Aorta (tissue), 5 donors: Measurements from ENCODE around the gene MUL1. TPM values are rescaled to one million over a fixed set of nuclear protein-coding genes. Genes with fewer than 3 reads are reported as not detected.

Experiments
- ATAC-seq: fragments of 200-7000 bp; cut with Tn5 transposase; one replicate; pipeline ENCODE4 v1.9.1; 2022; ENCODE audit warnings: moderate library complexity; ENCODE audit not compliant: low FRiP score
- DNase-seq, 2 donors: peaks; one replicate each; pipeline ENCODE4 v3.0.0-alpha.2; 2020
- H3K27ac ChIP-seq, 2 donors: one replicate each; pipeline ENCODE4 v1.5.1; 2013; ENCODE audit warnings: low read length in 2 of 2, mild to moderate bottlenecking in 2 of 2, moderate library complexity in 2 of 2, control low read depth in 1 of 2, inconsistent platforms in 1 of 2, low read depth in 1 of 2
- H3K27me3 ChIP-seq, 2 donors: one replicate each; pipeline ENCODE4 v1.6.1; 2013; ENCODE audit warnings: control low read depth in 1 of 2, low read length in 1 of 2, mild to moderate bottlenecking in 1 of 2, moderate library complexity in 1 of 2; ENCODE audit not compliant: insufficient read depth in 2 of 2, control insufficient read depth in 1 of 2
- H3K36me3 ChIP-seq, 2 donors: one replicate each; pipeline ENCODE4 v1.6.1; 2013; ENCODE audit warnings: control low read depth in 1 of 2, low read length in 1 of 2, mild to moderate bottlenecking in 1 of 2; ENCODE audit not compliant: insufficient read depth in 2 of 2, control insufficient read depth in 1 of 2
- H3K4me1 ChIP-seq, 2 donors: one replicate each; pipeline ENCODE4 v1.6.1; 2013; ENCODE audit warnings: low read length in 2 of 2, control low read depth in 1 of 2, mild to moderate bottlenecking in 1 of 2, moderate library complexity in 1 of 2; ENCODE audit not compliant: insufficient read depth in 2 of 2, control insufficient read depth in 1 of 2
- H3K4me3 ChIP-seq, 2 donors: one replicate each; pipeline ENCODE4 v1.5.1; 2013; ENCODE audit warnings: low read length in 2 of 2, control low read depth in 1 of 2, mild to moderate bottlenecking in 1 of 2
- H3K9me3 ChIP-seq: one replicate; pipeline ENCODE4 v1.6.1; 2013; ENCODE audit warnings: mild to moderate bottlenecking, low read length; ENCODE audit not compliant: control insufficient read depth
- WGBS, 2 donors: extraction: QIAGEN DNeasy Blood & Tissue Kit; methylation state at CpG; one replicate each; pipeline ENCODE4 v1.1.7; 2013; 5-methylcytosine and 5-hydroxymethylcytosine counted together
- intact Hi-C, 2 donors: fragments of 100-400 bp; cut with DNase I; formaldehyde crosslinking; loops; one replicate each; pipeline versions ENCODE4 v1.14.2 to v1.15.0; 2022
- long read RNA-seq, 2 donors: library from polyadenylated mRNA; unstranded; transcript quantifications; one replicate each; pipeline ENCODE4 v2.0.0, GENCODE V29; 2020 to 2021
- polyA plus RNA-seq, 2 donors: library from polyadenylated mRNA; stranded (reverse); fragments of 200-250 nt; gene quantifications; one replicate each; pipeline ENCODE4 v1.2.3, GENCODE V29; 2013
- total RNA-seq, 2 donors: library from RNA; stranded (reverse); fragmentation: NEBNext Ultra II Directional; extraction: Animal tissue kit (Norgen Biotek cat#: 25700); gene quantifications; one replicate each; pipeline ENCODE4 v1.2.1, GENCODE V29; 2021
- donor health status: healthy with polysubstance abuse.
- donor health status: Bipolar disorder and iron deficiency.
- donor health status: DM: no; HTN: no; CAD: no.
- donor health status: DM: no; HTN: no; CAD: no.
- donor health status: DM: yes; HTN: yes; CAD: no.

MUL1 gene, protein sequence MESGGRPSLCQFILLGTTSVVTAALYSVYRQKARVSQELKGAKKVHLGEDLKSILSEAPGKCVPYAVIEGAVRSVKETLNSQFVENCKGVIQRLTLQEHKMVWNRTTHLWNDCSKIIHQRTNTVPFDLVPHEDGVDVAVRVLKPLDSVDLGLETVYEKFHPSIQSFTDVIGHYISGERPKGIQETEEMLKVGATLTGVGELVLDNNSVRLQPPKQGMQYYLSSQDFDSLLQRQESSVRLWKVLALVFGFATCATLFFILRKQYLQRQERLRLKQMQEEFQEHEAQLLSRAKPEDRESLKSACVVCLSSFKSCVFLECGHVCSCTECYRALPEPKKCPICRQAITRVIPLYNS
- total RNA-seq, result 10 to 100 TPM; 16.8 to 18.6 TPM
- 1 to 10 TPM; 5.5 to 9.6 TPM for polyA plus RNA-seq
- long read RNA-seq, donor 1, transcript MUL1-201 (4 exons, 2,438 nt), result major isoform, 137 of 152 reads
- long read RNA-seq, donor 1, partial matches to known transcripts, result 6 of 152 reads
- long read RNA-seq, donor 1, other reads (novel, unspliced or antisense), result 9 of 152 reads
- long read RNA-seq, donor 2, transcript MUL1-201 (4 exons, 2,438 nt), result major isoform, 27 of 28 reads
- long read RNA-seq, donor 2, partial matches to known transcripts, result 1 of 28 reads
- long read RNA-seq, donor 2, other reads (novel, unspliced or antisense), result 0 of 28 reads

DNA sequence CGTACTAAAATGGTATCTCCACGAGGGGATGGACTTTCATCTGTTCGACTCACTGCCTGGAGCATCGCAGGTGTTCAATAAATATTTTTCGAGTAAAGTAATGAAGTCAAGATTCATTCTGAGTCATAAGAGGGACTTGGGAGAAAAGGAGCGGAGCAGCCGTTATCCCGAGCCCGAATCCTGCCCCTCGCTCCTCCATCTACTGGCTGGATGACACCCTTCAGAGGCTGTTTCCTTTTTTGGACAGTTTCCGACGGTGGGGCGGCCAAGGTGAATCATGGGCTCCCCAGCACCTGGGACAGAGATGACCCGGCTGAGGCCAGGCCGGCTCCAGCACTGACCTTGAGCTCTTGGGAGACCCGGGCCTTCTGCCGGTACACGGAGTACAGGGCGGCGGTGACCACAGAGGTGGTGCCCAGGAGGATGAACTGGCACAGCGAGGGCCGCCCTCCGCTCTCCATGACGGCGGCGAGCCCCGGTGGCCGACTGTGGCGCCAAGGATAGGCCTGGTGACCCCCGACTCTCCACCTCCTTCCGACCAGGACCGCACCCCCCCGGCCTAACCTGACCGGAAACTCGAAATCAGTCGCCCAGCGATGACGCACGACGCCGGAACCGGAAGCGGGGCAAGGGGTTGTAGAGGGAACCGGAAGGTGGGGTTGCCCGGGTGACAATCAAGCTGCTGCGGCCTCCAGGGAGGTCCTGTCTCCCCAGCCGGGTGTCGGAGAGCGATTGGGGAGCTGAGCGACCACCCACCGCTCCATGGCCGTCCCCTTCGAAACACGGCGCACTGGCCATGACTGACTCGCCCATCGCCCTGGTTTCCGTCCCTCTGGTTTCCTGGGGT lies at the start of gene MUL1:
Gene MUL1, minus strand, starts transcription at position 588 of the 847 bp plus-strand sequence. Its CDS starts 127 bp downstream, at position 461.
- DNase-seq (peak; percentile 97 to 99), ATAC-seq (peak; percentile 96)
- H3K27me3 ChIP-seq, result peaks cover 0 to 2% of the 10 kb centered on the region in 2 donors
- H3K4me1 ChIP-seq, result peaks cover 0 to 2% of the 10 kb centered on the region in 2 donors
- WGBS, 2 donors, result 1% methylated on average over 57 to 58 of the region's 58 CpGs
- peak within 1 kb of the TSS in 1 of 2 donors; percentile 18 for H3K27ac ChIP-seq
- H3K4me3 ChIP-seq, result peak within 1 kb of the TSS; percentile 81 to 90
- intact Hi-C loops, result no loop called here
- no peaks in the 10 kb centered on the region for H3K36me3 ChIP-seq
- H3K9me3 ChIP-seq, result no peaks in the 10 kb centered on the region

DNA sequence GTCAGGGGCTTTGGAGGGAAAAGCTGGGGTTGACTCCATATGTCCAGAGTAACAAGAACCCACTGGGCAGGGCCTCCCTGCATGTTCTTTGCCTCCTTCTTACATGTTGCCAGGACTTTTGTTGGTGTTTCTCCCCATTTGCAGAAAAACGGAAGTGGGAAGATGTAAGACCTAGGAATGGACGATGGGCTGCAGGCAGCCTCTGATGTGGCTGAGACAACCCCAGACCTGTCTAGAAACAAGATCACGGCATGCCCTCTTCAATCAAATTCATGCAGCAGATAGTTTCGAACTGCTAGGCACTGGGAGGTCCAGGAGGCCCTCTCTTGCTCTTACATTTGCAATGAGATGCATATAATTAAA lies 47.8 kb upstream of the MUL1 start:
- ATAC-seq, result no peak
- 75 to 77% methylated on average over 4 of the region's 4 CpGs for WGBS, 2 donors
- no peak overlapping the region for H3K4me3 ChIP-seq

DNA sequence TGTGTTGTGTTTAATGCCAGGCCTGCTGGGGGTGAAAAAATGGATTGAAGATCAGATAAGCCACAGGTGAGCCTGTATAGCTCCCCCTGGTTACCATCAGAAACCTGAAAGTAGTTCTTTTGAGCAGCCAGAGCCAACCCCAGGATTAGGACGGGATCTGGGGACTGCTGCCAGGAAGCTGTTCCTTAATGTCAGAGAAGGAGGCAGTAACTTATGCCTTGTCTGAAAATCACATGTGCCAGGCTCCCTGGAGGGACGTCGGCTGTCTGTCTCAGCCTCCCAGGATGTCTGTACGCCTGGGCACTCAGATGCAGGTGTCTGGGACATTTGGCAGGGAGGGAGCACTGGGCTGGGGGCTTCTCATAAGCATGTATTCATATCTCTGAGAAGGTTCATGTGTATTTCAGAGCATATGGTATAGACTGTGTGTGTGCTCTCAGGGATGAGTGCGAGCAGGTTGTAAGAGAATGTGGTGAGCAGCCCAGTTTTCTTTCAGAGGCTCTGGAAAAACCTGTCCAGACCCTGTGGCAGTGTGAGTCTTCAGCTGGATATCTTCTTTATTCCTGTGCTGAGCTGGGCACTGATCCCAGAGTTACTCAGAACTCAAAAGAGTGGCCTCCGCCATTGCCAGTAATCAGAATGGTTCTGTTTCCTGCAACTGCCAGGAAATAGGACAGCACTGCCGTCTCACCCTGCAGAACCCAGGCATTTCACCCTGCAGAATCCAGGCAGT lies 47.2 kb upstream of the MUL1 start:
- no peaks in the 10 kb centered on the region for H3K27me3 ChIP-seq
- no peak for ATAC-seq

More for the DNA sequence above, 47.8 kb upstream of the MUL1 start:
- no peaks in the 10 kb centered on the region for H3K9me3 ChIP-seq
- peak in 1 of 2 donors; percentile 25 for DNase-seq
- H3K27ac ChIP-seq, result no peak overlapping the region
- no peaks in the 10 kb centered on the region for H3K27me3 ChIP-seq
- no peaks in the 10 kb centered on the region for H3K4me1 ChIP-seq
- no peaks in the 10 kb centered on the region for H3K36me3 ChIP-seq
- intact Hi-C loops, result no loop called here

DNA sequence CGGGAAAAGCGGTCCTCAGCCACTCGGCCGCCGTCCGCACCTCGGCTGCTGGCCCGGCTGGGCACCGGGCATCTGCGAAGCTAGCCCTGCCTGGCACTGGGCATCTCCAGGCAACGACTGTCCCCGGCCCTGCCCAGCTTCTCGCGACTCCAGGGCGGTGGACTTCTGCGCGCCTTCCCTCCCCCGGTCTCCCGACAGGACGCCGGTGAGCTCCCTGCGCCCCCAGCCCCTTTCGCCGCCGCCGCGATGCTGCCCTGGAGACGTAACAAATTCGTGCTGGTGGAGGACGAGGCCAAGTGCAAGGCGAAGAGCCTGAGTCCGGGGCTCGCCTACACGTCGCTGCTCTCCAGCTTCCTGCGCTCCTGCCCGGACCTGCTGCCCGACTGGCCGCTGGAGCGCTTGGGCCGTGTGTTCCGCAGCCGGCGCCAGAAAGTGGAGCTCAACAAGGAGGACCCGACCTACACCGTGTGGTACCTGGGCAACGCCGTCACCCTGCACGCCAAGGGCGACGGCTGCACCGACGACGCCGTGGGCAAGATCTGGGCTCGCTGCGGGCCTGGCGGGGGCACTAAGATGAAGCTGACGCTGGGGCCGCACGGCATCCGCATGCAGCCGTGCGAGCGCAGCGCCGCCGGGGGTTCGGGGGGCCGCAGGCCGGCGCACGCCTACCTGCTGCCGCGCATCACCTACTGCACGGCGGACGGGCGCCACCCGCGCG lies 44.9 kb upstream of the MUL1 start:
- ATAC-seq (peak; percentile 16), DNase-seq (no peak)
- Histone ChIP-seq H3K9me3 (no peaks in the 10 kb centered on the region), H3K4me3 (no peak overlapping the region), H3K27ac (no peak overlapping the region), H3K4me1 (no peaks in the 10 kb centered on the region), H3K27me3 (no peaks in the 10 kb centered on the region), H3K36me3 (no peaks in the 10 kb centered on the region)
- intact Hi-C loops, result no loop called here
- WGBS, 2 donors, result 1% methylated on average over 82 of the region's 82 CpGs

More for the DNA sequence above, 47.2 kb upstream of the MUL1 start:
- DNase-seq, result no peak
- intact Hi-C loops, result no loop called here
- 34 to 37% methylated on average over 7 of the region's 7 CpGs for WGBS, 2 donors
- no peak overlapping the region for H3K4me3 ChIP-seq
- no peaks in the 10 kb centered on the region for H3K36me3 ChIP-seq
- no peaks in the 10 kb centered on the region for H3K9me3 ChIP-seq
- H3K27ac ChIP-seq, result no peak overlapping the region
- no peaks in the 10 kb centered on the region for H3K4me1 ChIP-seq

DNA sequence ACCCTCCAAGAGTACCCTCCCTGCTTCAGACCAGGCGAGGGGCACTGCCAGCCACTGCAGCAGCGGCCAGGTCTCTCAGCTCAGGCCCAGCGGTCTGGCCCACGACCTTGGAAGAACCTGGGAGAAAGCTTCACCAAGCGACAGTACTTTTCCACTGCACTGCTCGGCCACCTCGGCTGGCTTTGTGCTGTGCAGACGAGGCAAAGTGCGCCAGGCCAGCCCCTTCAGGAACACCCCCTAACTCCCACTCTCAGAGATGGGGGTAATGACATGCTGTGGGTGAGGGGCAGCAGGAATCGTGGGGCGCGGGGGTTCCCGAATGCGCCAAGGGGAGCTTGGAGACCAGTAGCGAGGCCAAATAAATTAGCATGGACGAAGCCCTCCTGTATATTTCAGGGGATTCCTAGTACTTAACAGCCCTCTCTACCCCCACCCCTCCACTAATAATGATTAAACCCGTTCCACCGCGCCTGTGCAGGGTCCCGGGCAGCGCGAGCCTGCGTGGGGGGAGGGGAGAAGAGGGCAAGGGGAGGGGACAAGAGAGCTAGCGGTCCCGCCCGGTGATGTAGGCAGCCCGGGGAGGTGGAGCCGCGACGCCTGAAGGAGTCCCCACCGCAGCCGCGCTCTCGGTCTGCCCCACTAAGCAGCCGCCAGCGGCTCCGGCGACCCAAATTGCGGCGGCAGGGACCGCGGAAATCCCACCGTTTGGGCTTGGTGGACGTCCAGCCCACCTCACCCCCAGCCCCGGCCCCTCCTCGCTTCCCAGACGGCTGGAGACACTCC lies 44.2 kb upstream of the MUL1 start, which contains the start of gene FAM43B:
Gene FAM43B, plus strand, starts transcription at position 629 of the 783 bp plus-strand sequence. CDS start 401 bp downstream, outside the sequence.
- WGBS, 2 donors, result 2 to 5% methylated on average over 40 to 47 of the region's 47 CpGs
- Histone ChIP-seq H3K27me3 (no peaks in the 10 kb centered on the region), H3K4me3 (no peak within 1 kb of the TSS), H3K27ac (no peak within 1 kb of the TSS), H3K9me3 (no peaks in the 10 kb centered on the region), H3K4me1 (no peaks in the 10 kb centered on the region), H3K36me3 (no peaks in the 10 kb centered on the region)
- peak; percentile 90 for ATAC-seq
- peak; percentile 82 to 87 for DNase-seq
- intact Hi-C loops, result no loop called here

DNA sequence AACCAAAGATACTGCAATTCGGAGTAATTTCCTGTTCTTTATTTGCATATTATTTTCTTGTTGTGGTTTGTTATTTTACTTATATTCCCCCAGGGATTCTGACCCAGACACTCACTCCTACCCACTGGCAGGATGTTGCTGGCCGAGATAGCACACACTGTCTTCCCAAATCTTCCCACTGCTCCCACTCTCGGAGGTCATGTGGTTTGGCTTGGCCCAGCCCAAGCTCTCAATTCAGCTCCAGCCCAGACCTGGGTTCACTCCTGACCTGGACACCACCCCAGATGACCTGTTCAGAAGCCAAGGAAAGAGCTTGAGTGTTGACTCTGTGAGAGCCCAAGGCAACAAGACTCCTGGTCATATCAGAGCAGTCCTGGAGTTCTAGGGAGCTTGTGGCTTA lies 43.2 kb upstream of the MUL1 start:
- ATAC-seq, result no peak
- H3K36me3 ChIP-seq, result no peaks in the 10 kb centered on the region
- no peak for DNase-seq
- intact Hi-C loops, result no loop called here
- no peaks in the 10 kb centered on the region for H3K27me3 ChIP-seq
- H3K27ac ChIP-seq, result no peak overlapping the region
- no peak overlapping the region for H3K4me3 ChIP-seq
- whole genome bisulfite sequencing, 2 donors, result 60 to 62% methylated on average over 3 of the region's 3 CpGs
- no peaks in the 10 kb centered on the region for H3K9me3 ChIP-seq
- no peaks in the 10 kb centered on the region for H3K4me1 ChIP-seq

DNA sequence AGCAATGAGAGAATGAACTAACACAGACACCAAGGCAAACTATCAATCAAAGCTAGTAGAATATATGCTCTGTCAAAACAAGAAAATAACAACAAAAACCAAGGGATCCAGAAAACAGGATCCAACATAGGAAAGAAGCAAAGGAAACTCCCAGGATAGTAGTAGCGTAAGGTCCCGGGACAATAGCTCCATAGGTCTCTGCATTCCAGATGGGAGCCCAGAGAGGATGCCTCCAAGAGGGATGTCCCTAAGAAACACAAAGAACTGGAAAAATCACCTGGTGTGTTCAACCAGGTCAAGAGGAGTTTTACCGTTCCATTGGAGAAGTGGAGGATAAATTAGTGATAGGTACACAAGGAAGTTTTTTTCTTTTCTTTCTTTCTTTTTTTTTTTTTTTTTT lies 38.7 kb upstream of the MUL1 start:
- no peaks in the 10 kb centered on the region for H3K9me3 ChIP-seq
- intact Hi-C loops, result no loop called here
- 86 to 87% methylated on average over 3 of the region's 3 CpGs for WGBS, 2 donors
- ATAC-seq (no peak), DNase-seq (no peak)
- H3K27ac ChIP-seq, result no peak overlapping the region
- H3K4me1 ChIP-seq, result no peaks in the 10 kb centered on the region
- no peaks in the 10 kb centered on the region for H3K36me3 ChIP-seq
- no peak overlapping the region for H3K4me3 ChIP-seq
- H3K27me3 ChIP-seq, result no peaks in the 10 kb centered on the region
